GM12892 (cell line): ENCODE measurements around the gene MED13L.
A peak's percentile ranks its signal among the peaks of the same experiment; 100 is the strongest.

ENCODE experiments used
- DNase-seq: peaks from one replicate; pipeline ENCODE4 v3.0.0; 2011; ENCODE audit not compliant: insufficient read length
- FAIRE-seq: peaks from 2 replicates; lab custom pipeline; 2011; peaks lifted over from hg19 to GRCh38; lab: Jason Lieb, UNC
- POLR2A ChIP-seq: IDR thresholded peaks from 2 replicates; pipeline ENCODE4 v1.6.1; 2011; ENCODE audit warnings: low read depth, low read length, control low read depth
- POLR2AphosphoS5 ChIP-seq: IDR thresholded peaks from 2 replicates; pipeline ENCODE4 v1.6.1; 2011; ENCODE audit warnings: low read depth, low read length, control low read depth
- TAF1 ChIP-seq: IDR thresholded peaks from 2 replicates; pipeline ENCODE4 v1.6.1; 2011; ENCODE audit warnings: low read depth, mild to moderate bottlenecking, control low read depth, low read length, borderline replicate concordance

The MED13L gene

GRCh38 chr12:115918763-115919162 lies 358.7 kb downstream of the MED13L start:
- no peak for DNase-seq
- no peak for FAIRE-seq
- TF ChIP-seq POLR2A, result no peak
- TF ChIP-seq TAF1, result no peak
- TF ChIP-seq POLR2AphosphoS5, result no peak

- FAIRE-seq (peak; percentile 89), DNase-seq (peak; percentile 64)
- TF ChIP-seq TAF1 (no peak), POLR2AphosphoS5 (no peak), POLR2A (no peak)
Observed at GRCh38 chr12:115916910-115917668, 360.4 kb downstream of the MED13L start.

- FAIRE-seq, result no peak
Observed at GRCh38 chr12:115914122-115914521, 363.4 kb downstream of the MED13L start.

GRCh38 chr12:115912440-115912839 lies 365.1 kb downstream of the MED13L start:
- DNase-seq (no peak), FAIRE-seq (no peak)
- TF ChIP-seq POLR2AphosphoS5 (no peak), POLR2A (no peak), TAF1 (no peak)

More at GRCh38 chr12:115914122-115914521, 363.4 kb downstream of the MED13L start:
- DNase-seq, result no peak
- TF ChIP-seq POLR2A, result no peak
- no peak for TF ChIP-seq POLR2AphosphoS5
- TF ChIP-seq TAF1, result no peak

- TF ChIP-seq POLR2AphosphoS5, result no peak
- TF ChIP-seq POLR2A, result no peak
- TF ChIP-seq TAF1, result no peak
- DNase-seq, result no peak
- no peak for FAIRE-seq
Observed at GRCh38 chr12:115911360-115911759, 366.1 kb downstream of the MED13L start.

- no peak for TF ChIP-seq POLR2AphosphoS5
- no peak for TF ChIP-seq TAF1
- TF ChIP-seq POLR2A, result no peak
- FAIRE-seq, result no peak
- DNase-seq, result no peak
Observed at GRCh38 chr12:115910057-115910456, 367.4 kb downstream of the MED13L start.
